ENCODE measurements around the gene CNOT6. TPM values are rescaled to one million over a fixed set of nuclear protein-coding genes. Genes with fewer than 3 reads are reported as not detected.
"Not testable (repeated sequence)": the region's sequence is repeated elsewhere in the genome, so short reads cannot be mapped to it uniquely, and the experiment has no call there.

Gene CNOT6
- total and polyA plus RNA-seq, 10 of the 15 experiments (the other 5 are each of a cell fraction or from before 2014, with no cell fraction given), result 3.8 to 22.1 (median 12.1) TPM

- RAD21 ChIA-PET (ENCODE audit: unreplicated experiment); ATAC-seq; DNase-seq (ENCODE audit: low read depth, low spot score); FAIRE-seq; H3K27ac ChIP-seq (ENCODE audit: control insufficient read depth, insufficient read depth); H4K20me1 ChIP-seq (ENCODE audit: control insufficient read depth, insufficient read depth); H2AFZ ChIP-seq (ENCODE audit: control insufficient read depth, low read depth, low read length); intact Hi-C loops (cut with micrococcal nuclease; ENCODE audit: unreplicated experiment); H3K27me3 ChIP-seq (replicated peaks in 1 of 2; ENCODE audit: control insufficient read depth in 2 of 2, insufficient read depth in 2 of 2, low read length in 1 of 2); H3K4me3 ChIP-seq; SMC1A ChIA-PET (ENCODE audit: uncharacterized antibody, unreplicated experiment); POLR2A ChIA-PET; H3K9ac ChIP-seq (ENCODE audit: control insufficient read depth, insufficient read depth, low read length); BruUV-seq (replicated peaks); H3K9me3 ChIP-seq (replicated peaks; ENCODE audit: control insufficient read depth, insufficient read depth, low read length); in situ Hi-C loops (cut with MboI); H3K4me1 ChIP-seq (ENCODE audit: control insufficient read depth, insufficient read depth, low read length): not testable (repeated sequence)
- Histone ChIP-seq H3K36me3 (ENCODE audit: control insufficient read depth in 2 of 2, insufficient read depth in 2 of 2, low read length in 1 of 2) (peaks cover 0 to 16% of the 10 kb centered on the region in 2 experiments; a peak in 1 of 4 replicates), H3K4me2 (ENCODE audit: control insufficient read depth, insufficient read depth) (0 out of 2 replicates have a peak overlapping the region, but pooled peaks have one; percentile 15), H3K79me2 (ENCODE audit: control insufficient read depth, insufficient read depth, low read length) (peaks cover 67% of the 10 kb centered on the region)
- 83% methylated on average over 7 of the region's 7 CpGs for WGBS (ENCODE audit: insufficient coverage, insufficient replicate concordance, low lambda C conversion rate, missing lambda C conversion rate)
- CTCF ChIA-PET, result interaction anchor here (0.7 kb wide), 1 partner anchor 196 kb away, joined by 3 read pairs; no protein-coding TSS in a partner anchor
Measured at GRCh38 chr5:180497865-180498264, 3.7 kb downstream of the CNOT6 start.

GRCh38 chr5:180498378-180498777 is 4.2 kb downstream of the CNOT6 start:
- ChIA-PET CTCF (no interaction called here), RAD21 (ENCODE audit: unreplicated experiment) (no interaction called here), POLR2A (no interaction called here), SMC1A (ENCODE audit: uncharacterized antibody, unreplicated experiment) (no interaction called here)
- Histone ChIP-seq H3K79me2 (ENCODE audit: control insufficient read depth, insufficient read depth, low read length) (peaks cover 69% of the 10 kb centered on the region), H3K4me2 (ENCODE audit: control insufficient read depth, insufficient read depth) (0 out of 2 replicates have a peak overlapping the region, but pooled peaks have one; percentile 15), H3K9me3 (replicated peaks; ENCODE audit: control insufficient read depth, insufficient read depth, low read length) (no peaks in the 10 kb centered on the region), H4K20me1 (ENCODE audit: control insufficient read depth, insufficient read depth) (no peaks in the 10 kb centered on the region), H2AFZ (ENCODE audit: control insufficient read depth, low read depth, low read length) (no peak overlapping the region), H3K4me3 (no peak overlapping the region), H3K9ac (ENCODE audit: control insufficient read depth, insufficient read depth, low read length) (no peak overlapping the region), H3K4me1 (ENCODE audit: control insufficient read depth, insufficient read depth, low read length) (peaks cover 3% of the 10 kb centered on the region; the same call in 1 of the 2 replicates), H3K36me3 (ENCODE audit: control insufficient read depth in 2 of 2, insufficient read depth in 2 of 2, low read length in 1 of 2) (peaks cover 0 to 16% of the 10 kb centered on the region in 2 experiments; a peak in 1 of 4 replicates), H3K27ac (ENCODE audit: control insufficient read depth, insufficient read depth) (no peak overlapping the region), H3K27me3 (replicated peaks in 1 of 2; ENCODE audit: control insufficient read depth in 2 of 2, insufficient read depth in 2 of 2, low read length in 1 of 2) (no peaks in the 10 kb centered on the region)
- no peak for ATAC-seq
- DNase-seq (ENCODE audit: low read depth, low spot score), result no peak
- WGBS (ENCODE audit: insufficient coverage, insufficient replicate concordance, low lambda C conversion rate, missing lambda C conversion rate), result 76% methylated on average over 3 of the region's 3 CpGs
- no peak for FAIRE-seq
- no peak for TF ChIP-seq YBX1 (IDR thresholded peaks at IDR 0.05)
- no peak for TF ChIP-seq SPI1 (IDR thresholded peaks at IDR 0.05; ENCODE audit: borderline replicate concordance, insufficient read depth, low read depth, low read length)
- TF ChIP-seq NR2F1 (conservative IDR thresholded peaks at IDR 0.05), result no peak
- TF ChIP-seq SUZ12 (IDR thresholded peaks at IDR 0.05; ENCODE audit: unreplicated experiment), result no peak
- TF ChIP-seq ZBTB11 (CRISPR knock-in tag; IDR thresholded peaks at IDR 0.05), result no peak
- in situ Hi-C loops (cut with MboI) (no loop called here), intact Hi-C loops (cut with micrococcal nuclease; ENCODE audit: unreplicated experiment) (no loop called here)
- no TSS peak for BruUV-seq (replicated peaks)

Measured in GM12878 (cell line).